Activated naive CD8-positive, alpha-beta T cell (primary cell): ENCODE data around the gene CCL1.
A peak's percentile ranks its signal among the peaks of the same experiment; 100 is the strongest.

ENCODE experiments used
- H3K27ac Mint-ChIP-seq: one replicate; pipeline ENCODE4 v1.8.0; 2021; ENCODE audit warnings: mixed read lengths
- H3K27me3 Mint-ChIP-seq: one replicate; pipeline ENCODE4 v1.8.0; 2021; ENCODE audit warnings: mixed read lengths
- H3K36me3 Mint-ChIP-seq: one replicate; pipeline ENCODE4 v1.8.0; 2021; ENCODE audit warnings: mixed read lengths
- H3K4me1 Mint-ChIP-seq: one replicate; pipeline ENCODE4 v1.8.0; 2021; ENCODE audit warnings: low read depth, mixed read lengths
- H3K4me3 Mint-ChIP-seq: one replicate; pipeline ENCODE4 v1.8.0; 2021; ENCODE audit warnings: mild to moderate bottlenecking, mixed read lengths
- H3K9me3 Mint-ChIP-seq: one replicate; pipeline ENCODE4 v1.8.0; 2021; ENCODE audit warnings: low read depth, mixed read lengths

CCL1 gene

GRCh38 chr17:34389126-34389750 is 26.2 kb upstream of the CCL1 start:
- H3K4me3 Mint-ChIP-seq, result no peak overlapping the region
- peaks cover 6% of the 10 kb centered on the region for H3K27me3 Mint-ChIP-seq
- H3K27ac Mint-ChIP-seq, result no peak overlapping the region
- no peaks in the 10 kb centered on the region for H3K36me3 Mint-ChIP-seq
- H3K9me3 Mint-ChIP-seq, result no peaks in the 10 kb centered on the region
- H3K4me1 Mint-ChIP-seq, result peaks cover 3% of the 10 kb centered on the region

GRCh38 chr17:34387566-34387965 is 24.5 kb upstream of the CCL1 start:
- no peaks in the 10 kb centered on the region for H3K9me3 Mint-ChIP-seq
- peaks cover 7% of the 10 kb centered on the region for H3K4me1 Mint-ChIP-seq
- H3K27me3 Mint-ChIP-seq, result peaks cover 8% of the 10 kb centered on the region
- no peaks in the 10 kb centered on the region for H3K36me3 Mint-ChIP-seq
- no peak overlapping the region for H3K27ac Mint-ChIP-seq
- H3K4me3 Mint-ChIP-seq, result no peak overlapping the region

- H3K4me3 Mint-ChIP-seq, result no peak overlapping the region
- H3K27ac Mint-ChIP-seq, result no peak overlapping the region
- H3K4me1 Mint-ChIP-seq, result peaks cover 10% of the 10 kb centered on the region
- H3K9me3 Mint-ChIP-seq, result no peaks in the 10 kb centered on the region
- H3K27me3 Mint-ChIP-seq, result peaks cover 10% of the 10 kb centered on the region
- no peaks in the 10 kb centered on the region for H3K36me3 Mint-ChIP-seq
Measured at GRCh38 chr17:34386697-34387550, 23.9 kb upstream of the CCL1 start.

- no peak overlapping the region for H3K27ac Mint-ChIP-seq
- no peaks in the 10 kb centered on the region for H3K36me3 Mint-ChIP-seq
- no peak overlapping the region for H3K4me3 Mint-ChIP-seq
- peaks cover 10% of the 10 kb centered on the region for H3K27me3 Mint-ChIP-seq
- no peaks in the 10 kb centered on the region for H3K9me3 Mint-ChIP-seq
- H3K4me1 Mint-ChIP-seq, result peaks cover 10% of the 10 kb centered on the region
Measured at GRCh38 chr17:34386343-34386696, 23.3 kb upstream of the CCL1 start.

- Mint-ChIP-seq H3K4me1 (peaks cover 17% of the 10 kb centered on the region), H3K36me3 (no peaks in the 10 kb centered on the region), H3K27me3 (peaks cover 10% of the 10 kb centered on the region), H3K4me3 (no peak overlapping the region), H3K9me3 (no peaks in the 10 kb centered on the region), H3K27ac (no peak overlapping the region)
Measured at GRCh38 chr17:34384822-34385605, 22.0 kb upstream of the CCL1 start.

GRCh38 chr17:34384271-34384670 is 21.2 kb upstream of the CCL1 start:
- Mint-ChIP-seq H3K27ac (no peak overlapping the region), H3K36me3 (no peaks in the 10 kb centered on the region), H3K9me3 (no peaks in the 10 kb centered on the region), H3K27me3 (peaks cover 10% of the 10 kb centered on the region), H3K4me3 (no peak overlapping the region), H3K4me1 (peaks cover 21% of the 10 kb centered on the region)

- no peaks in the 10 kb centered on the region for H3K9me3 Mint-ChIP-seq
- H3K27me3 Mint-ChIP-seq, result peaks cover 10% of the 10 kb centered on the region
- no peak overlapping the region for H3K4me3 Mint-ChIP-seq
- no peak overlapping the region for H3K27ac Mint-ChIP-seq
- no peaks in the 10 kb centered on the region for H3K36me3 Mint-ChIP-seq
- peaks cover 29% of the 10 kb centered on the region for H3K4me1 Mint-ChIP-seq
Measured at GRCh38 chr17:34383216-34383615, 20.2 kb upstream of the CCL1 start.

DNA sequence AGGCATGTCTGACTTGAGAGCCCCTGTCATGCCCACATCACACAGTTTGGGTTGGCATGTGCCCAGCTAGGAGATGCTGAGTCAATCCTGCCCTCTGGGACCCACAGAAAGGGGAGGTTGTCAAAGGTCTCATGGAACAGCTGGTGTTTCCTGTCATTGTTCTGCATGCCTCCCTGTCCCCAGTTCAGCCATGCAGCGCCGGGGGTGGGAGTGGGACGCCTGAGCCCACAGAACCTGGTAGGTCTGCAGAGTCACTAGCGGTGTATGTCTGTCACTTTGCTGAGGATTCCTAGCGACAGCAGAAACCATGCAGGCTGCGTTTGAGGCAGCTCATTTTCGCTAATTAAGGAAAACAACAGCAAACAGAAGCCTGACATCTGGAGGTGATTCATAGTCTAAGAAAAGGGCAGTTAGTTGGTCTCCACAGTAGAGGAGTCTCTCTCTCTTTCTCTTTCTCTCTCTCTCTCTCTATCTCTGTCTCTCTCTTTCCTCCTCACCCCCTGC is 19.6 kb upstream of the CCL1 start:
- no peaks in the 10 kb centered on the region for H3K36me3 Mint-ChIP-seq
- H3K4me3 Mint-ChIP-seq, result no peak overlapping the region

DNA sequence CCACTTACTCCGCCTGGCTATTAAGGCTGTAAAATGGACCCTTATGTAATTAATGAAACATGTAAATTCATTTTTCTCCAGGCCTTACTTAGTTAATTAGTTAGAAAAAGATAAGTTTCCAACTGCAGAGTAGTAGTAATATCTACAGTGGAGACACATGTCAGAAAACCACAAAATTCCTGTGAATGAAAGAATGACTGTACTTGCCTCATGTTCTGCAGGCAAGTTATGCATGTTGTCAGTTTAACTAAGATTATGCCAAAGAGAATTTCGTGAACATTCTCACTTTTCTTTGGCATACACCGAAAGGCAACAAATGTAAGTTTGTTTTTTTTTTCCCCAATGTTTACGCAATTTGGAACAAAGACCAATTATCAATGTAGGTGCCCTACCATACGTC is 16.8 kb upstream of the CCL1 start:
- Mint-ChIP-seq H3K4me3 (no peak overlapping the region), H3K9me3 (no peaks in the 10 kb centered on the region), H3K36me3 (no peaks in the 10 kb centered on the region), H3K27me3 (peaks cover 10% of the 10 kb centered on the region), H3K4me1 (peaks cover 29% of the 10 kb centered on the region), H3K27ac (no peak overlapping the region)

More for the DNA sequence above, 19.6 kb upstream of the CCL1 start:
- Mint-ChIP-seq H3K9me3 (no peaks in the 10 kb centered on the region), H3K4me1 (peaks cover 29% of the 10 kb centered on the region), H3K27ac (no peak overlapping the region), H3K27me3 (peaks cover 10% of the 10 kb centered on the region)

- peak overlapping the region; percentile 17 for H3K4me3 Mint-ChIP-seq
- H3K27me3 Mint-ChIP-seq, result peaks cover 7% of the 10 kb centered on the region
- no peak overlapping the region for H3K27ac Mint-ChIP-seq
- H3K9me3 Mint-ChIP-seq, result no peaks in the 10 kb centered on the region
- H3K36me3 Mint-ChIP-seq, result no peaks in the 10 kb centered on the region
- peaks cover 29% of the 10 kb centered on the region for H3K4me1 Mint-ChIP-seq
Measured at GRCh38 chr17:34378664-34379101, 15.7 kb upstream of the CCL1 start.

DNA sequence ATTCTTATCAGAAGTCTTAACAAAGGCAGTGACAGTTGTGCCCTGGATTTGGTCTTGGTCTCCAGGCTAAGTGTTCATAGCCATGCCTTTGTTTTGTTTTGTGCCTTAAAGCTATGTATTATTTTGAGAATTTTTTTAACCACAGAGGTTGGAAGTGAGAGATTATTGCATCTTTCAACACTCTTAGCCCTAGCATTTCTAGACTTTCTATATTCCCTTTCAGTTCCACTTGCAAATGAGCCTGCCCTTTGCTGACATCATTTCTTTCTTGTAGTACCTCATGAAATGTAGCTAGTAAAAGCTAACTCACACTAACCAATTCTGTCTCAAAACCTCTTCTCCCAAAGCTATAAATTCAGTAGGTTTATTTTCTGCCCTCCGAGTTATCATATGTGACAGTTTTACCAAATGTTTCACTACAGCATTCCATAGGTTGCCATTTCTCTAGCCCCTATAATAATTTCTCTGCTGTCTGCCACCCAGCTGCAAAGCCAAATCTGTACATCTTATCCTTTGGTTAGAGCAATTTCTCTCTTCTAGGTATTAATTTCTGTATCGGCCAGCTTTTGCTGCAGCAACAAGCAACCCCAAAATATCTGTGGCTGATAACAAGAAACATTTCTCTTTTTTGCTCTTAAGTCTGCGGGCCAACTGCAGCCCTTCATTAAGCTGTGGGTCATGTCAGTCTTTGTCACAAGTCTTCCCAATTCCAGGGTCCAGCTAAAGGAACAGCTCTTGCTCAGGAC is 14.2 kb upstream of the CCL1 start:
- Mint-ChIP-seq H3K9me3 (no peaks in the 10 kb centered on the region), H3K27me3 (peaks cover 3% of the 10 kb centered on the region), H3K4me3 (no peak overlapping the region), H3K27ac (no peak overlapping the region), H3K36me3 (no peaks in the 10 kb centered on the region), H3K4me1 (peaks cover 23% of the 10 kb centered on the region)

GRCh38 chr17:34375426-34375997 is 12.5 kb upstream of the CCL1 start:
- Mint-ChIP-seq H3K9me3 (no peaks in the 10 kb centered on the region), H3K36me3 (no peaks in the 10 kb centered on the region), H3K4me3 (no peak overlapping the region), H3K27ac (no peak overlapping the region), H3K4me1 (peaks cover 19% of the 10 kb centered on the region), H3K27me3 (peaks cover 3% of the 10 kb centered on the region)

- Mint-ChIP-seq H3K27me3 (peaks cover 3% of the 10 kb centered on the region), H3K36me3 (no peaks in the 10 kb centered on the region), H3K9me3 (no peaks in the 10 kb centered on the region), H3K27ac (no peak overlapping the region), H3K4me3 (no peak overlapping the region), H3K4me1 (peaks cover 10% of the 10 kb centered on the region)
Measured at GRCh38 chr17:34374457-34374856, 11.4 kb upstream of the CCL1 start.

GRCh38 chr17:34371405-34372100 is 8.5 kb upstream of the CCL1 start:
- no peak overlapping the region for H3K27ac Mint-ChIP-seq
- peaks cover 3% of the 10 kb centered on the region for H3K27me3 Mint-ChIP-seq
- no peaks in the 10 kb centered on the region for H3K4me1 Mint-ChIP-seq
- H3K9me3 Mint-ChIP-seq, result no peaks in the 10 kb centered on the region
- H3K36me3 Mint-ChIP-seq, result no peaks in the 10 kb centered on the region
- no peak overlapping the region for H3K4me3 Mint-ChIP-seq
